ENCODE measurements around the gene GHR.

Gene GHR

GRCh38 chr5:42759456-42759855 is 336.2 kb downstream of the GHR start (continued):
- TF ChIP-seq, protein P1, sequence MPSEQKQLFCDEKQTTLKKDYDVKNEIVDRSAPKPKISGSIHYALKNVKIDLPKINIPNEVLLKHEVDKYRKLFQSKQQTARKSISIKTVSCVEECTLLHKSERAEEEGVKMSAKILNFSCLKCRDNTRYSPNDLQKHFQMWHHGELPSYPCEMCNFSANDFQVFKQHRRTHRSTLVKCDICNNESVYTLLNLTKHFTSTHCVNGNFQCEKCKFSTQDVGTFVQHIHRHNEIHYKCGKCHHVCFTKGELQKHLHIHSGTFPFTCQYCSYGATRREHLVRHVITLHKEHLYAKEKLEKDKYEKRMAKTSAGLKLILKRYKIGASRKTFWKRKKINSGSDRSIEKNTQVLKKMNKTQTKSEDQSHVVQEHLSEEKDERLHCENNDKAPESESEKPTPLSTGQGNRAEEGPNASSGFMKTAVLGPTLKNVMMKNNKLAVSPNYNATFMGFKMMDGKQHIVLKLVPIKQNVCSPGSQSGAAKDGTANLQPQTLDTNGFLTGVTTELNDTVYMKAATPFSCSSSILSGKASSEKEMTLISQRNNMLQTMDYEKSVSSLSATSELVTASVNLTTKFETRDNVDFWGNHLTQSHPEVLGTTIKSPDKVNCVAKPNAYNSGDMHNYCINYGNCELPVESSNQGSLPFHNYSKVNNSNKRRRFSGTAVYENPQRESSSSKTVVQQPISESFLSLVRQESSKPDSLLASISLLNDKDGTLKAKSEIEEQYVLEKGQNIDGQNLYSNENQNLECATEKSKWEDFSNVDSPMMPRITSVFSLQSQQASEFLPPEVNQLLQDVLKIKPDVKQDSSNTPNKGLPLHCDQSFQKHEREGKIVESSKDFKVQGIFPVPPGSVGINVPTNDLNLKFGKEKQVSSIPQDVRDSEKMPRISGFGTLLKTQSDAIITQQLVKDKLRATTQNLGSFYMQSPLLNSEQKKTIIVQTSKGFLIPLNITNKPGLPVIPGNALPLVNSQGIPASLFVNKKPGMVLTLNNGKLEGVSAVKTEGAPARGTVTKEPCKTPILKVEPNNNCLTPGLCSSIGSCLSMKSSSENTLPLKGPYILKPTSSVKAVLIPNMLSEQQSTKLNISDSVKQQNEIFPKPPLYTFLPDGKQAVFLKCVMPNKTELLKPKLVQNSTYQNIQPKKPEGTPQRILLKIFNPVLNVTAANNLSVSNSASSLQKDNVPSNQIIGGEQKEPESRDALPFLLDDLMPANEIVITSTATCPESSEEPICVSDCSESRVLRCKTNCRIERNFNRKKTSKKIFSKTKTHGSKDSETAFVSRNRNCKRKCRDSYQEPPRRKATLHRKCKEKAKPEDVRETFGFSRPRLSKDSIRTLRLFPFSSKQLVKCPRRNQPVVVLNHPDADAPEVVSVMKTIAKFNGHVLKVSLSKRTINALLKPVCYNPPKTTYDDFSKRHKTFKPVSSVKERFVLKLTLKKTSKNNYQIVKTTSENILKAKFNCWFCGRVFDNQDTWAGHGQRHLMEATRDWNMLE (tag by site-specific recombination; conservative IDR thresholded peaks at IDR 0.05; ENCODE audit: low read depth): no peak
- no peak for TF ChIP-seq ZNF707 (tag by site-specific recombination; IDR thresholded peaks at IDR 0.05)

DNA sequence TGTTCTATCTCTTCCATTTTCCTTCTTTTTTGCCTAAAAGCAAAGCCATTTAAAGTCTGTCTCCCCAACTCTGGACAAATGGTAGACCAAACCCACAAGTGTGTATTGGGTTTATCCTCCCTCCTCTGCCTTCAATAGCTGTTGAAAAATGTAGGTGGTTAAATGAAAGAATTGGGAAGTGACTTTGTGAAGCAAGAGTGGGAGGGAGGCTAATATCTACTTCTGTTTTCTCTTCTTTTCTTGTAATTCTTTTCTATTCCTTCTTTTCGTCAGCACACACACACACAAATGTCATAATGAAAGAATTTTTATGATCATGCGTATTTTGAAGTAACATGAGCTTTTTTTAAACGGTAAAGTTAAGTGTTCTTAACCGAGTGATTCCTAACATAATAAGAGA is 337.2 kb downstream of the GHR start:
- TF ChIP-seq MEIS1 (CRISPR knock-in tag; IDR thresholded peaks at IDR 0.05; ENCODE audit: borderline replicate concordance) (no peak), ZNF292 (tag by site-specific recombination; IDR thresholded peaks at IDR 0.05; ENCODE audit: borderline replicate concordance, low read depth) (no peak), INSM2 (tag by site-specific recombination; IDR thresholded peaks at IDR 0.05) (no peak), ZNF529 (tag by site-specific recombination; IDR thresholded peaks at IDR 0.05; ENCODE audit: insufficient replicate concordance) (no peak), HOXA7 (CRISPR knock-in tag; IDR thresholded peaks at IDR 0.05; ENCODE audit: borderline replicate concordance) (no peak), ZNF324 (tag by site-specific recombination; IDR thresholded peaks at IDR 0.05) (no peak), ZNF660 (tag by site-specific recombination; IDR thresholded peaks at IDR 0.05) (no peak)
- H3K9me3 ChIP-seq (ENCODE audit: control insufficient read depth, insufficient read depth, low read depth, low read length): no peaks in the 10 kb centered on the region
- no peaks in the 10 kb centered on the region for H3K4me1 ChIP-seq (ENCODE audit: control insufficient read depth, insufficient read depth, low read length)
- H3K4me3 ChIP-seq (ENCODE audit: low read depth, low read length): no peak overlapping the region
- H3K27ac ChIP-seq (ENCODE audit: extremely low read depth, low read depth, low read length): no peak overlapping the region
- ChIA-PET CTCF (interaction anchor here (1.0 to 2.0 kb wide), 4 partner anchors 9 to 177 kb away, joined by 4 to 8 read pairs (median 4); no protein-coding TSS in a partner anchor), POLR2A (no interaction called here)
- no peaks in the 10 kb centered on the region for H3K36me3 ChIP-seq (ENCODE audit: control insufficient read depth in 2 of 2, insufficient read depth in 1 of 2, low read length in 2 of 2)

- H3K36me3 ChIP-seq (ENCODE audit: control insufficient read depth in 2 of 2, insufficient read depth in 1 of 2, low read length in 2 of 2): no peaks in the 10 kb centered on the region
- no peaks in the 10 kb centered on the region for H3K4me1 ChIP-seq (ENCODE audit: control insufficient read depth, insufficient read depth, low read length)
- no peaks in the 10 kb centered on the region for H3K9me3 ChIP-seq (ENCODE audit: control insufficient read depth, insufficient read depth, low read depth, low read length)
- CTCF ChIA-PET: interaction anchor here (1.0 to 2.0 kb wide), 4 partner anchors 11 to 179 kb away, joined by 3 to 8 read pairs (median 4); no protein-coding TSS in a partner anchor
- POLR2A ChIA-PET: no interaction called here
- no peak overlapping the region for H3K27ac ChIP-seq (ENCODE audit: extremely low read depth, low read depth, low read length)
- no peak overlapping the region for H3K4me3 ChIP-seq (ENCODE audit: low read depth, low read length)
- TF ChIP-seq PRDM6 (tag by site-specific recombination; IDR thresholded peaks at IDR 0.05) (no peak), ZNF274 (IDR thresholded peaks at IDR 0.05; ENCODE audit: low read length) (no peak), ZNF274 (tag by site-specific recombination; IDR thresholded peaks at IDR 0.05; ENCODE audit: borderline replicate concordance) (no peak), ZNF404 (tag by site-specific recombination; IDR thresholded peaks at IDR 0.05) (no peak), ZNF677 (tag by site-specific recombination; IDR thresholded peaks at IDR 0.05) (no peak), ZNF302 (tag by site-specific recombination; IDR thresholded peaks at IDR 0.05; ENCODE audit: low read depth) (no peak), SALL2 (tag by site-specific recombination; IDR thresholded peaks at IDR 0.05; ENCODE audit: borderline replicate concordance) (no peak), ZNF571 (tag by site-specific recombination; IDR thresholded peaks at IDR 0.05) (no peak), ZNF174 (tag by site-specific recombination; IDR thresholded peaks at IDR 0.05) (no peak), ZNF529 (tag by site-specific recombination; IDR thresholded peaks at IDR 0.05; ENCODE audit: insufficient replicate concordance) (no peak), ZNF324 (tag by site-specific recombination; IDR thresholded peaks at IDR 0.05) (no peak)
- TF ChIP-seq, protein P2, sequence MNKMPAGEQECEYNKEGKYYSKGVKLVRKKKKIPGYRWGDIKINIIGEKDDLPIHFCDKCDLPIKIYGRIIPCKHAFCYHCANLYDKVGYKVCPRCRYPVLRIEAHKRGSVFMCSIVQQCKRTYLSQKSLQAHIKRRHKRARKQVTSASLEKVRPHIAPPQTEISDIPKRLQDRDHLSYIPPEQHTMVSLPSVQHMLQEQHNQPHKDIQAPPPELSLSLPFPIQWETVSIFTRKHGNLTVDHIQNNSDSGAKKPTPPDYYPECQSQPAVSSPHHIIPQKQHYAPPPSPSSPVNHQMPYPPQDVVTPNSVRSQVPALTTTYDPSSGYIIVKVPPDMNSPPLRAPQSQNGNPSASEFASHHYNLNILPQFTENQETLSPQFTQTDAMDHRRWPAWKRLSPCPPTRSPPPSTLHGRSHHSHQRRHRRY (tag by site-specific recombination; IDR thresholded peaks at IDR 0.05): no peak
- TF ChIP-seq, protein P3, sequence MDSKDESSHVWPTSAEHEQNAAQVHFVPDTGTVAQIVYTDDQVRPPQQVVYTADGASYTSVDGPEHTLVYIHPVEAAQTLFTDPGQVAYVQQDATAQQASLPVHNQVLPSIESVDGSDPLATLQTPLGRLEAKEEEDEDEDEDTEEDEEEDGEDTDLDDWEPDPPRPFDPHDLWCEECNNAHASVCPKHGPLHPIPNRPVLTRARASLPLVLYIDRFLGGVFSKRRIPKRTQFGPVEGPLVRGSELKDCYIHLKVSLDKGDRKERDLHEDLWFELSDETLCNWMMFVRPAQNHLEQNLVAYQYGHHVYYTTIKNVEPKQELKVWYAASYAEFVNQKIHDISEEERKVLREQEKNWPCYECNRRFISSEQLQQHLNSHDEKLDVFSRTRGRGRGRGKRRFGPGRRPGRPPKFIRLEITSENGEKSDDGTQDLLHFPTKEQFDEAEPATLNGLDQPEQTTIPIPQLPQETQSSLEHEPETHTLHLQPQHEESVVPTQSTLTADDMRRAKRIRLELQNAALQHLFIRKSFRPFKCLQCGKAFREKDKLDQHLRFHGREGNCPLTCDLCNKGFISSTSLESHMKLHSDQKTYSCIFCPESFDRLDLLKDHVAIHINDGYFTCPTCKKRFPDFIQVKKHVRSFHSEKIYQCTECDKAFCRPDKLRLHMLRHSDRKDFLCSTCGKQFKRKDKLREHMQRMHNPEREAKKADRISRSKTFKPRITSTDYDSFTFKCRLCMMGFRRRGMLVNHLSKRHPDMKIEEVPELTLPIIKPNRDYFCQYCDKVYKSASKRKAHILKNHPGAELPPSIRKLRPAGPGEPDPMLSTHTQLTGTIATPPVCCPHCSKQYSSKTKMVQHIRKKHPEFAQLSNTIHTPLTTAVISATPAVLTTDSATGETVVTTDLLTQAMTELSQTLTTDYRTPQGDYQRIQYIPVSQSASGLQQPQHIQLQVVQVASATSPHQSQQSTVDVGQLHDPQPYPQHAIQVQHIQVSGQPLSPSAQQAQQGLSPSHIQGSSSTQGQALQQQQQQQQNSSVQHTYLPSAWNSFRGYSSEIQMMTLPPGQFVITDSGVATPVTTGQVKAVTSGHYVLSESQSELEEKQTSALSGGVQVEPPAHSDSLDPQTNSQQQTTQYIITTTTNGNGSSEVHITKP (tag by site-specific recombination; IDR thresholded peaks at IDR 0.05): no peak
Measured at GRCh38 chr5:42761791-42762190, 338.6 kb downstream of the GHR start.
